Uterus (tissue), 4 donors: ENCODE measurements around the gene LBHD1. TPM values are rescaled to one million over a fixed set of nuclear protein-coding genes. Genes with fewer than 3 reads are reported as not detected.

Experiments used
- DNase-seq, 2 donors: peaks; one replicate each; pipeline ENCODE4 v3.0.0-alpha.2; 2019 to 2020
- H3K27ac ChIP-seq, 2 donors: fragments of 200-600 bp; sonication (generic); 1 replicate in 1 of 2; 2 replicates in 1 of 2; pipeline ENCODE4 v1.5.1; 2016 to 2018
- H3K27me3 ChIP-seq, 2 donors: fragments of 200-600 bp; sonication (generic); one replicate each; pipeline ENCODE4 v1.5.1; 2018 to 2019; ENCODE audit warnings: control low read depth in 1 of 2
- H3K36me3 ChIP-seq, 2 donors: fragments of 200-600 bp; sonication (generic); one replicate each; pipeline ENCODE4 v1.5.1; 2019; ENCODE audit warnings: control low read depth in 1 of 2
- H3K4me1 ChIP-seq, 2 donors: fragments of 200-600 bp; sonication (generic); one replicate each; pipeline ENCODE4 v1.5.1; 2018 to 2019; ENCODE audit warnings: control low read depth in 1 of 2
- H3K4me3 ChIP-seq, 2 donors: fragments of 200-600 bp; sonication (generic); 1 replicate in 1 of 2; 2 replicates in 1 of 2; pipeline ENCODE4 v1.5.1; 2018 to 2019; ENCODE audit warnings: mild to moderate bottlenecking in 1 of 2
- H3K9me3 ChIP-seq, 2 donors: fragments of 200-600 bp; sonication (generic); one replicate each; pipeline ENCODE4 v1.5.1; 2019; ENCODE audit warnings: control low read depth in 1 of 2
- CTCF ChIP-seq, 4 experiments: fragments of 200-600 bp in 2 of 4; fragments of 450-650 bp in 2 of 4; sonication (generic) in 2 of 4; IDR thresholded peaks; one replicate each; pipeline ENCODE4 v1.5.1; 2016 to 2019; ENCODE audit warnings: antibody characterized with exemption in 4 of 4, mild to moderate bottlenecking in 2 of 4, moderate library complexity in 1 of 4
- POLR2A ChIP-seq, 2 donors: fragments of 450-650 bp; IDR thresholded peaks; one replicate each; pipeline ENCODE4 v1.6.1; 2016; ENCODE audit warnings: antibody characterized with exemption in 2 of 2, mild to moderate bottlenecking in 1 of 2, moderate library complexity in 1 of 2
- intact Hi-C: fragments of 100-400 bp; cut with DNase I; formaldehyde crosslinking; loops from one replicate; pipeline ENCODE4 v1.15.1; 2023; ENCODE audit warnings: low total_unique reads
- small RNA-seq: library from RNA; depleted of rRNA; stranded (forward); fragments of <200 nt; gene quantifications from one replicate; pipeline ENCODE3, GENCODE V24; 2016
- total RNA-seq, 4 donors: library from RNA; depleted of rRNA in 3 of 4; stranded (reverse); fragments of >200 nt in 3 of 4; gene quantifications; one replicate each; pipeline versions ENCODE4 v1.1.0 to v1.2.4, GENCODE V29; 2014 to 2023
- donor health status: DM: yes; HTN: yes; CAD: no.

LBHD1 gene
- total RNA-seq, 4 donors from 2014 or later = 3.5 to 18.2 (median 6.9) TPM; not detected in 1

DNA sequence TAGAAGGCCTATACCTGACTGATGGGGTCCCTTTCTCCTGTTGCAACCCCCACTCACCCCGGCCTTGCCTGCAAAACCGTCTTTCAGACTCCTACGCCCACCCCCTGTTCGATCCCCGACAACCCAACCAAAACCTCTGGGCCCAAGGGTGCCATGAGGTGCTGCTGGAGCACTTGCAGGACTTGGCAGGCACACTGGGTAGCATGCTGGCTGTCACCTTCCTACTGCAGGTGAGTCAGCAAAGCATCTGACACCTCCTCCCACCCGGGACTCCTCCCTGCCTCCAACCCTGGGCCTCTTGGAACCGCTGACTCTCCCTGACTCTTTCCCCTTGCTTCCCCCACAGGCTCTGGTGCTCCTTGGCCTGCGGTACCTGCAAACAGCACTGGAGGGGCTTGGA is 57.8 kb downstream of the LBHD1 start:
- Histone ChIP-seq H3K4me3 (no peak overlapping the region), H3K27me3 (no peaks in the 10 kb centered on the region), H3K27ac (peak overlapping the region in 1 of 2 donors; percentile 99), H3K36me3 (no peaks in the 10 kb centered on the region), H3K9me3 (no peaks in the 10 kb centered on the region), H3K4me1 (peaks cover 0 to 10% of the 10 kb centered on the region in 2 donors)
- TF ChIP-seq POLR2A (IDR thresholded peaks at IDR 0.05) = no peak
- no peak for TF ChIP-seq CTCF (IDR thresholded peaks at IDR 0.05)
- no peak for DNase-seq
- intact Hi-C loops = no loop called here

- Histone ChIP-seq H3K4me1 (peaks cover 0 to 10% of the 10 kb centered on the region in 2 donors), H3K27ac (peak overlapping the region; percentile 93 to 99), H3K27me3 (no peaks in the 10 kb centered on the region), H3K36me3 (no peaks in the 10 kb centered on the region), H3K4me3 (peak overlapping the region in 1 of 2 donors; percentile 97), H3K9me3 (no peaks in the 10 kb centered on the region)
- intact Hi-C loops = no loop called here
- no peak for TF ChIP-seq CTCF (IDR thresholded peaks at IDR 0.05)
- TF ChIP-seq POLR2A (IDR thresholded peaks at IDR 0.05) = peak in 1 of 2 donors; percentile 4
- DNase-seq = no peak
These were observed 58.7 kb downstream of the LBHD1 start for GRCh38 chr11:62613291-62613778.

Small RNAs within 50 kb of the gene (small RNA-seq; reads per million reads assigned to genes)
- not detected for gene SNORA57

Other genes starting within 250 kb of the LBHD1 start
- gene AHNAK, start 125.5 kb downstream of the LBHD1 start, total RNA-seq = 1,000 to 10,000 TPM in 1 of 4 donors, 100 to 1,000 TPM in 3; 452 to 1,353 (median 779) TPM
- 1,000 to 10,000 TPM; 1,301 to 1,426 (median 1,363) TPM for gene EEF1G, start 98.4 kb downstream of the LBHD1 start, total RNA-seq
- 10 to 100 TPM in 1 of 4 donors, 1 to 10 TPM in 3; 7.1 to 19.3 (median 8.6) TPM for gene TUT1, start 80.7 kb downstream of the LBHD1 start, total RNA-seq
- 100 to 1,000 TPM in 2 of 4 donors, 10 to 100 TPM in 2; 37.9 to 120 (median 78.2) TPM for gene MTA2, start 70.4 kb downstream of the LBHD1 start, total RNA-seq
- 100 to 1,000 TPM in 1 of 4 donors, 10 to 100 TPM in 3; 17.9 to 126 (median 36.8) TPM for gene EML3, start 59.5 kb downstream of the LBHD1 start, total RNA-seq
- 10 to 100 TPM in 1 of 4 donors, 1 to 10 TPM in 1, under 1 TPM in 1, not detected in 1; 0.77 to 11.9 (median 5.3) TPM for gene ROM1, start 59.0 kb downstream of the LBHD1 start, total RNA-seq
- 10 to 100 TPM; 17.7 to 50.4 (median 23.1) TPM for gene B3GAT3, start 50.3 kb downstream of the LBHD1 start, total RNA-seq
- gene GANAB, start 25.7 kb downstream of the LBHD1 start, total RNA-seq = 100 to 1,000 TPM in 3 of 4 donors, 10 to 100 TPM in 1; 56.9 to 513 (median 270) TPM
- 10 to 100 TPM in 3 of 4 donors, 1 to 10 TPM in 1; 4.9 to 27.4 (median 18.8) TPM for gene INTS5, start 19.0 kb downstream of the LBHD1 start, total RNA-seq
- 10 to 100 TPM in 3 of 4 donors, 1 to 10 TPM in 1; 4.6 to 35.7 (median 19.5) TPM for gene C11orf98, start 7.1 kb downstream of the LBHD1 start, total RNA-seq
- 10 to 100 TPM in 2 of 4 donors, 1 to 10 TPM in 1, not detected in 1; 7.7 to 25.9 (median 12.6) TPM for gene CSKMT, start 7.0 kb downstream of the LBHD1 start, total RNA-seq
- 1 to 10 TPM in 3 of 4 donors, under 1 TPM in 1; 0.51 to 6.6 (median 3.4) TPM for gene UQCC3, start 594 bp downstream of the LBHD1 start, total RNA-seq
- 100 to 1,000 TPM in 2 of 4 donors, 10 to 100 TPM in 2; 55.4 to 276 (median 102) TPM for gene UBXN1, start 6.8 kb upstream of the LBHD1 start, total RNA-seq
- gene LRRN4CL, start 17.3 kb upstream of the LBHD1 start, total RNA-seq = 10 to 100 TPM; 36.2 to 50.6 (median 41.4) TPM
- gene BSCL2, start 35.2 kb upstream of the LBHD1 start, total RNA-seq = 10 to 100 TPM; 24.1 to 46.7 (median 34.4) TPM
- under 1 TPM in 1 of 4 donors, not detected in 3; 0.52 TPM for gene GNG3, start 35.4 kb upstream of the LBHD1 start, total RNA-seq
- gene HNRNPUL2, start 55.2 kb upstream of the LBHD1 start, total RNA-seq = 10 to 100 TPM; 17.7 to 58.3 (median 21.3) TPM
- gene TTC9C, start 56.2 kb upstream of the LBHD1 start, total RNA-seq = 10 to 100 TPM in 2 of 4 donors, 1 to 10 TPM in 2; 1.3 to 32.4 (median 16.3) TPM
- gene ZBTB3, start 81.9 kb upstream of the LBHD1 start, total RNA-seq = 10 to 100 TPM in 3 of 4 donors, under 1 TPM in 1; 0.59 to 28.9 (median 18.3) TPM
- gene POLR2G, start 89.3 kb upstream of the LBHD1 start, total RNA-seq = 10 to 100 TPM; 55.0 to 97.6 (median 76.0) TPM
- 10 to 100 TPM in 3 of 4 donors, 1 to 10 TPM in 1; 6.8 to 34.3 (median 24.1) TPM for gene TAF6L, start 99.1 kb upstream of the LBHD1 start, total RNA-seq
- gene TMEM179B, start 115.1 kb upstream of the LBHD1 start, total RNA-seq = 10 to 100 TPM; 22.3 to 83.8 (median 34.2) TPM
- 10 to 100 TPM in 2 of 4 donors, 1 to 10 TPM in 2; 1.0 to 28.0 (median 10.0) TPM for gene TMEM223, start 119.7 kb upstream of the LBHD1 start, total RNA-seq
- gene NXF1, start 133.2 kb upstream of the LBHD1 start, total RNA-seq = 10 to 100 TPM; 41.0 to 96.2 (median 50.2) TPM
- gene STX5, start 159.8 kb upstream of the LBHD1 start, total RNA-seq = 10 to 100 TPM; 36.5 to 73.5 (median 55.2) TPM
- not detected for gene TEX54, start 160.6 kb upstream of the LBHD1 start, total RNA-seq
- gene WDR74, start 167.3 kb upstream of the LBHD1 start, total RNA-seq = 10 to 100 TPM in 3 of 4 donors, 1 to 10 TPM in 1; 10.0 to 66.0 (median 35.0) TPM
- 100 to 1,000 TPM in 2 of 4 donors, 10 to 100 TPM in 2; 69.8 to 206 (median 98.4) TPM for gene SLC3A2, start 208.6 kb upstream of the LBHD1 start, total RNA-seq
- 1 to 10 TPM in 1 of 4 donors, not detected in 3; 1.3 TPM for gene CHRM1, start 249.1 kb upstream of the LBHD1 start, total RNA-seq